Smooth muscle cell (in vitro differentiated cells): ENCODE data around the gene SOAT2. TPM values are rescaled to one million over a fixed set of nuclear protein-coding genes. Genes with fewer than 3 reads are reported as not detected.

Experiments used
- DNase-seq: peaks from one replicate; lab custom pipeline; 2025; ENCODE audit not compliant: unreplicated experiment; lab: John Stamatoyannopoulos, UW
- H2AFZ ChIP-seq: fragments of 200-600 bp; sonication (generic); 2 replicates; pipeline ENCODE4 v1.6.0; 2016; ENCODE audit warnings: antibody characterized with exemption, low read depth, mild to moderate bottlenecking
- H3F3A ChIP-seq: fragments of 200-600 bp; sonication (generic); 2 replicates; pipeline ENCODE4 v1.6.0; 2017; ENCODE audit warnings: antibody characterized with exemption, low read depth
- H3K27ac ChIP-seq: fragments of 200-600 bp; sonication (generic); 2 replicates; pipeline ENCODE4 v1.5.1; 2016; ENCODE audit warnings: low read depth, mild to moderate bottlenecking
- H3K27me3 ChIP-seq: fragments of 200-600 bp; sonication (generic); 2 replicates; pipeline ENCODE4 v1.6.1; 2016; ENCODE audit warnings: low read depth, mild to moderate bottlenecking
- H3K36me3 ChIP-seq: fragments of 200-600 bp; sonication (generic); 2 replicates; pipeline ENCODE4 v1.5.1; 2016; ENCODE audit warnings: low read depth
- H3K4me1 ChIP-seq: fragments of 200-600 bp; sonication (generic); 2 replicates; pipeline ENCODE4 v1.5.1; 2016; ENCODE audit warnings: low read depth
- H3K4me2 ChIP-seq: fragments of 200-600 bp; sonication (generic); 2 replicates; pipeline ENCODE4 v1.6.0; 2016; ENCODE audit warnings: mild to moderate bottlenecking
- H3K4me3 ChIP-seq: fragments of 200-600 bp; sonication (generic); 2 replicates; pipeline ENCODE4 v1.5.1; 2016; ENCODE audit warnings: mild to moderate bottlenecking
- H3K79me2 ChIP-seq: fragments of 200-600 bp; sonication (generic); 2 replicates; pipeline ENCODE4 v1.6.0; 2016; ENCODE audit warnings: low read depth, mild to moderate bottlenecking
- H3K9ac ChIP-seq: fragments of 200-600 bp; sonication (generic); 2 replicates; pipeline ENCODE4 v1.6.0; 2016; ENCODE audit warnings: low read depth
- H3K9me3 ChIP-seq: fragments of 200-600 bp; sonication (generic); replicated peaks from 2 replicates; pipeline ENCODE4 v1.5.1; 2016; ENCODE audit warnings: low read depth
- H4K20me1 ChIP-seq: fragments of 200-600 bp; sonication (generic); 2 replicates; pipeline ENCODE4 v1.6.0; 2016; ENCODE audit warnings: low read depth
- CTCF ChIP-seq: fragments of 200-600 bp; sonication (generic); IDR thresholded peaks from 2 replicates; pipeline ENCODE4 v1.5.1; 2017; ENCODE audit warnings: borderline replicate concordance, mild to moderate bottlenecking, antibody characterized with exemption; ENCODE audit not compliant: insufficient read depth, poor library complexity, severe bottlenecking
- WGBS: methylation state at CpG from one replicate; pipeline ENCODE4 v1.1.7; 2016; ENCODE audit warnings: low lambda C conversion rate; 5-methylcytosine and 5-hydroxymethylcytosine counted together
- polyA plus RNA-seq: library from polyadenylated mRNA; unstranded; fragments of >200 nt; fragmentation: Nextera tagmentation; extraction: Ambion mirVana; gene quantifications from 2 replicates; pipeline ENCODE4 v1.2.1, GENCODE V29; 2016
- total RNA-seq: library from RNA; depleted of rRNA; stranded (reverse); fragments of >200 nt; gene quantifications from 2 replicates; pipeline ENCODE4 v1.2.3, GENCODE V29; 2014

Gene SOAT2
- total and polyA plus RNA-seq, 2 experiments from 2014 or later: not detected

- no peak for DNase-seq
- Histone ChIP-seq H3K4me3 (no peak overlapping the region), H3K27ac (no peak overlapping the region), H3K9me3 (no peaks in the 10 kb centered on the region), H3K9ac (no peak overlapping the region), H3K36me3 (no peaks in the 10 kb centered on the region), H3K79me2 (no peaks in the 10 kb centered on the region), H3K4me1 (no peaks in the 10 kb centered on the region), H3K27me3 (no peaks in the 10 kb centered on the region), H4K20me1 (no peaks in the 10 kb centered on the region), H2AFZ (no peak overlapping the region), H3F3A (no peaks in the 10 kb centered on the region), H3K4me2 (no peak overlapping the region)
- TF ChIP-seq CTCF: no peak
- WGBS: 97% methylated on average over 8 of the region's 8 CpGs
Measured at GRCh38 chr12:53115891-53116648, 12.8 kb downstream of the SOAT2 start.

- no peaks in the 10 kb centered on the region for H3K79me2 ChIP-seq
- no peak overlapping the region for H3K4me2 ChIP-seq
- no peak overlapping the region for H3K9ac ChIP-seq
- H3K9me3 ChIP-seq: no peaks in the 10 kb centered on the region
- H3K4me3 ChIP-seq: no peak overlapping the region
- no peak overlapping the region for H2AFZ ChIP-seq
- H3K4me1 ChIP-seq: no peaks in the 10 kb centered on the region
- H4K20me1 ChIP-seq: no peaks in the 10 kb centered on the region
- H3K27me3 ChIP-seq: no peaks in the 10 kb centered on the region
- no peaks in the 10 kb centered on the region for H3F3A ChIP-seq
- 88% methylated on average over 8 of the region's 8 CpGs for WGBS
- H3K36me3 ChIP-seq: no peaks in the 10 kb centered on the region
- no peak for DNase-seq
- H3K27ac ChIP-seq: no peak overlapping the region
- no peak for TF ChIP-seq CTCF
Measured at GRCh38 chr12:53118751-53119300, 15.5 kb downstream of the SOAT2 start.

GRCh38 chr12:53120685-53121525, 17.6 kb downstream of the SOAT2 start:
- H3K9me3 ChIP-seq: no peaks in the 10 kb centered on the region
- no peaks in the 10 kb centered on the region for H3F3A ChIP-seq
- H3K9ac ChIP-seq: no peak overlapping the region
- no peaks in the 10 kb centered on the region for H4K20me1 ChIP-seq
- H3K79me2 ChIP-seq: no peaks in the 10 kb centered on the region
- no peak overlapping the region for H3K4me2 ChIP-seq
- H3K36me3 ChIP-seq: no peaks in the 10 kb centered on the region
- no peak overlapping the region for H3K27ac ChIP-seq
- DNase-seq: no peak
- H3K4me1 ChIP-seq: no peaks in the 10 kb centered on the region
- no peak overlapping the region for H2AFZ ChIP-seq
- H3K4me3 ChIP-seq: no peak overlapping the region
- no peaks in the 10 kb centered on the region for H3K27me3 ChIP-seq
- 97% methylated on average over 12 of the region's 12 CpGs for WGBS
- no peak for TF ChIP-seq CTCF
